Kidney (tissue), 14 donors: Measurements from ENCODE around the gene ADGRD1. TPM values are rescaled to one million over a fixed set of nuclear protein-coding genes. Genes with fewer than 3 reads are reported as not detected.

Source experiments
- DNase-seq, 5 donors: peaks; one replicate each; pipeline ENCODE4 v3.0.0-alpha.2; 2013 to 2020
- FAIRE-seq: peaks from 2 replicates; lab custom pipeline; 2012; peaks lifted over from hg19 to GRCh38; lab: Jason Lieb, UNC
- H3K27ac ChIP-seq, 2 donors: one replicate each; pipeline ENCODE4 v1.7.0; 2013; ENCODE audit warnings: low read depth in 2 of 2, low read length in 2 of 2, inconsistent platforms in 1 of 2
- H3K27me3 ChIP-seq: one replicate; pipeline ENCODE4 v1.7.1; 2013; ENCODE audit warnings: low read length, inconsistent platforms; ENCODE audit not compliant: control insufficient read depth, insufficient read depth
- H3K36me3 ChIP-seq, 3 donors: one replicate each; pipeline versions ENCODE4 v1.7.0 to v1.7.1; 2013; ENCODE audit warnings: low read length in 3 of 3, control low read depth in 1 of 3, inconsistent platforms in 1 of 3; ENCODE audit not compliant: insufficient read depth in 3 of 3, control insufficient read depth in 2 of 3
- H3K4me1 ChIP-seq, 3 donors: one replicate each; pipeline versions ENCODE4 v1.7.0 to v1.7.1; 2013; ENCODE audit warnings: low read length in 3 of 3, inconsistent platforms in 1 of 3, low read depth in 1 of 3; ENCODE audit not compliant: control insufficient read depth in 2 of 3, insufficient read depth in 2 of 3
- H3K4me3 ChIP-seq, 3 donors: one replicate each; pipeline versions ENCODE4 v1.7.0 to v1.8.1; 2013; ENCODE audit warnings: low read length in 3 of 3, control low read depth in 1 of 3, inconsistent platforms in 1 of 3
- H3K9ac ChIP-seq, 3 donors: one replicate each; pipeline versions ENCODE4 v1.7.0 to v1.7.1; 2013; ENCODE audit warnings: low read length in 3 of 3, control low read depth in 1 of 3, inconsistent platforms in 1 of 3
- H3K9me3 ChIP-seq, 3 donors: one replicate each; pipeline versions ENCODE4 v1.7.0 to v1.7.1; 2013; ENCODE audit warnings: low read length in 3 of 3, control low read depth in 1 of 3, inconsistent platforms in 1 of 3; ENCODE audit not compliant: control insufficient read depth in 2 of 3, insufficient read depth in 1 of 3
- intact Hi-C: fragments of 100-400 bp; cut with DNase I; formaldehyde crosslinking; loops from one replicate; pipeline ENCODE4 v1.11.1; 2022
- polyA plus RNA-seq: library from polyadenylated mRNA; stranded (reverse); fragments of 350-450 nt; fragmentation: Illumina TruSeq; extraction: RNeasy Lipid Tissue Mini Kit (QIAGEN cat#74804); gene quantifications from one replicate; pipeline ENCODE4 v1.2.3, GENCODE V29; 2014; ENCODE audit warnings: low read depth, low replicate concordance; ENCODE audit not compliant: insufficient read depth
- total RNA-seq: library from RNA; stranded (reverse); fragmentation: NEBNext Ultra II Directional; extraction: Animal tissue kit (Norgen Biotek cat#: 25700); gene quantifications from one replicate; pipeline ENCODE4 v1.2.1, GENCODE V29; 2021
- TF ChIP-seq, protein P1 (sequence below): IDR thresholded peaks from 3 replicates; pipeline ENCODE4 v1.5.1; 2012; ENCODE audit warnings: mild to moderate bottlenecking, moderate library complexity, borderline replicate concordance; ENCODE audit not compliant: insufficient read depth; ENCODE audit errors: extremely low read depth
- donor health status: control.
- donor health status: control.
- donor health status: control.
- donor health status: control.
- donor health status: control.
- donor health status: DM: yes; HTN: yes; CAD: no.
- donor health status: Normal renal cell carcinoma (clear cell type).

ADGRD1 gene
- total and polyA plus RNA-seq, 2 donors from 2014 or later = 1.7 to 6.7 TPM

DNA sequence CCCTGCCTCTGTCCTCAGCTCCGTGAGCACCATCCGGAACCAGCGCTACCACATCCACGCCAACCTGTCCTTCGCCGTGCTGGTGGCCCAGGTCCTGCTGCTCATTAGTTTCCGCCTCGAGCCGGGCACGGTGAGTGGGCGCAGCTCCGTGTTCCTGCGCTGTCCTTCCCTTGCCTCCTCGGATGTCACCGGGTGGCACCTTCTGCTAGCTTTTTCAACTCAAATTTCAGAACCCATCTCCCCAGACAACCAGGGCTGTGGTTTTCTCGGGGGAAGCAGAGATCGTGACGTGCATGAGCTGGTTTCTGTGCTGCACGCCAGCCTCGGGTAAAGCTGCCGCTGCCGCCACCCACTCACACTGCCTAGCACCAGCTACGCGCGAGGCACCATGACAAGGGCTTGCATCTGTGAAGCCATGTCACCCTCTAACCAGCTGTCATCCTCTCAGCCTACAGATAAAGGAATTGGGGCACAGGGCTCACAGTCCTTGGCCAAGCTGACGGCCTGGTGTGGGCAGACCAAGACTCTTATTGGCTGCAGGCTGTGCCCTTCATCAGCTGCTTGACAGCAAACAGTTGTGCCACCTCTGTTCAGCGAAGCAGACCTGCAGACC lies 152.1 kb downstream of the ADGRD1 start:
- Histone ChIP-seq H3K9me3 (no peaks in the 10 kb centered on the region), H3K27me3 (no peaks in the 10 kb centered on the region), H3K4me1 (no peaks in the 10 kb centered on the region), H3K9ac (no peak overlapping the region), H3K36me3 (no peaks in the 10 kb centered on the region), H3K4me3 (no peak overlapping the region), H3K27ac (no peak overlapping the region)
- peak in 2 of 5 donors; percentile 37 to 68 for DNase-seq
- TF ChIP-seq, protein P1, sequence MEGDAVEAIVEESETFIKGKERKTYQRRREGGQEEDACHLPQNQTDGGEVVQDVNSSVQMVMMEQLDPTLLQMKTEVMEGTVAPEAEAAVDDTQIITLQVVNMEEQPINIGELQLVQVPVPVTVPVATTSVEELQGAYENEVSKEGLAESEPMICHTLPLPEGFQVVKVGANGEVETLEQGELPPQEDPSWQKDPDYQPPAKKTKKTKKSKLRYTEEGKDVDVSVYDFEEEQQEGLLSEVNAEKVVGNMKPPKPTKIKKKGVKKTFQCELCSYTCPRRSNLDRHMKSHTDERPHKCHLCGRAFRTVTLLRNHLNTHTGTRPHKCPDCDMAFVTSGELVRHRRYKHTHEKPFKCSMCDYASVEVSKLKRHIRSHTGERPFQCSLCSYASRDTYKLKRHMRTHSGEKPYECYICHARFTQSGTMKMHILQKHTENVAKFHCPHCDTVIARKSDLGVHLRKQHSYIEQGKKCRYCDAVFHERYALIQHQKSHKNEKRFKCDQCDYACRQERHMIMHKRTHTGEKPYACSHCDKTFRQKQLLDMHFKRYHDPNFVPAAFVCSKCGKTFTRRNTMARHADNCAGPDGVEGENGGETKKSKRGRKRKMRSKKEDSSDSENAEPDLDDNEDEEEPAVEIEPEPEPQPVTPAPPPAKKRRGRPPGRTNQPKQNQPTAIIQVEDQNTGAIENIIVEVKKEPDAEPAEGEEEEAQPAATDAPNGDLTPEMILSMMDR = no peak
- no peak for FAIRE-seq
- intact Hi-C loops = no loop called here

DNA sequence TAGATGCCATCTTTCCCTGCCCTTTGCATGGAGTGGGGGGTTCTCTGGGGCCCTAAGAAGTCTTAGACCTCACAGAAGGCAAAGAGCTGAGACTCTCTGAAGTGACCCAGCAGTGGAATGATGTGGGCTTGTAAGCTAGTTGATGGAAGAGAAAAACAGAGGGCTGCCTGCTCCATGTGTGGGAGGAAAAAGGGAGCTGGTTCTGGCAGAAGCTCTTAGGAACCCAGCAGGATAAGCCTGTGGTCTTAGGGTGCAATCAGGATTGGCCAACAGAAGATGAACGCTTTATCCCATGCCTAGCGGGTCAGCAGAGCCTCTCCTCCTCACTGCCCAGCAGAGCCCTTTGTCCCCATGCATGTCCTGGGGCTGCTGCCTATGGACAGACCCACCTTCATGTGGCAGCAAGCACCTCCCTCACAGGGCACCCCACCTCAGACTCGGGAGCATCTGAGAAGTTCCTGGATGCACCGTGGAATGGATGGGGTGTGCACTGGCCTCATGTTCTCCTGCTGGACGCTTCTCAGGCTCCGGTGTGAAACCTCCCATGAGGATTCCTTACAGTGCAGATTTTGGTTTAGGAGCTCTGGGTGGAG lies 152.7 kb downstream of the ADGRD1 start:
- FAIRE-seq (no peak), DNase-seq (peak in 1 of 5 donors; percentile 28)
- Histone ChIP-seq H3K9ac (no peak overlapping the region), H3K27ac (no peak overlapping the region), H3K27me3 (no peaks in the 10 kb centered on the region), H3K4me1 (no peaks in the 10 kb centered on the region), H3K36me3 (no peaks in the 10 kb centered on the region), H3K9me3 (no peaks in the 10 kb centered on the region), H3K4me3 (no peak overlapping the region)
- intact Hi-C loops = no loop called here
- TF ChIP-seq, protein P1 = no peak

DNA sequence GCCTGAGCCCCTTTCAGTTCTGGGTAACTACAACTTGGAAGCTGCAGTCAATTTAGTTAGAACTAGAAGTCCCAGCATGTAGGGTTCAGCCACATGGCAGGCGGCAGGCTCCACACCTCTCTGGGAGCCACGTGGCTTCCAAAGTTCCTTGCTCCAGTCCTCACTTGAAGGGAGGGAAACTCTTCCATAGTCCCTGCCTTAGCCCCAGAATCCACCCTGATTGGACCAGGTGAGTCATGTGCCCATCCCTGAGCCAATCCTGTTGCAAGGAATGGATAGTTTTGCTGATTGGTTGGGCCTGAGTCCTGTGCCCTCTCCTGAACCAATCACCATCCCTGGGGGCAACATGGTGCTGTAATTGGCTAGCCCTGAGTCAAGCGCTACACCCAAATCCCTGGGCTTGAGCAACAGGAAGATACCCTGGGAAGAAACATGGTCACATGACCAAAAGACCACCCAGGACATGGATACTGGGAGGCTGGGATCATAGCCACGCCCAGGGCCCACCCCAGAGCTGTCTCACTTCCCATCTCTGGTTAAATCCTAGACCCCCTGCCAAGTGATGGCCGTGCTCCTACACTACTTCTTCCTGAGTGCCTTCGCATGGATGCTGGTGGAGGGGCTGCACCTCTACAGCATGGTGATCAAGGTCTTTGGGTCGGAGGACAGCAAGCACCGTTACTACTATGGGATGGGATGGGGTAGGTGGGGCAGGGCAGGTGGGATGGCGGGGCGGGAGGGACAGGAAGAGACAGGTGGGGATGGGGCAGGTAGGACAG lies 154.7 kb downstream of the ADGRD1 start:
- DNase-seq (no peak), FAIRE-seq (no peak)
- H3K9ac ChIP-seq = no peak overlapping the region
- no peak overlapping the region for H3K27ac ChIP-seq
- no peaks in the 10 kb centered on the region for H3K27me3 ChIP-seq
- H3K36me3 ChIP-seq = no peaks in the 10 kb centered on the region
- H3K9me3 ChIP-seq = no peaks in the 10 kb centered on the region
- intact Hi-C loops = no loop called here
- H3K4me1 ChIP-seq = no peaks in the 10 kb centered on the region
- no peak overlapping the region for H3K4me3 ChIP-seq
- TF ChIP-seq, protein P1 = no peak
